Brain microvascular endothelial cell (primary cell): Measurements from ENCODE around the gene NENF.

Source experiments
- DNase-seq: peaks from one replicate; pipeline ENCODE4 v3.0.0-alpha.2; 2020
- H3K27ac ChIP-seq: fragments of 250-450 bp; sonication (Bioruptor Pico); 2 replicates; pipeline ENCODE4 v1.5.1; 2020; ENCODE audit warnings: mild to moderate bottlenecking, moderate library complexity
- H3K27me3 ChIP-seq: fragments of 250-450 bp; sonication (Bioruptor Pico); replicated peaks from 2 replicates; pipeline ENCODE4 v1.5.1; 2020; ENCODE audit warnings: mild to moderate bottlenecking
- H3K36me3 ChIP-seq: fragments of 250-450 bp; sonication (Bioruptor Pico); replicated peaks from 2 replicates; pipeline ENCODE4 v1.5.1; 2020; ENCODE audit warnings: mild to moderate bottlenecking
- H3K4me3 ChIP-seq: 2 replicates; pipeline ENCODE4 v1.5.1; 2011; ENCODE audit warnings: low read depth, mild to moderate bottlenecking, control low read depth, low read length, moderate library complexity
- CTCF ChIP-seq: IDR thresholded peaks from 2 replicates; pipeline ENCODE4 v1.5.1; 2011; ENCODE audit warnings: low read depth, mild to moderate bottlenecking, moderate library complexity, low read length, control low read depth, inconsistent platforms; ENCODE audit errors: missing control alignments
- in situ Hi-C: cut with HindIII; loops from 2 replicates; pipeline ENCODE4 v1.10.0; 2017; ENCODE audit warnings: low sequenced_read_pairs, low pct_ligation_motif_present

The NENF gene

GRCh38 chr1:212452323-212453155 lies 19.8 kb downstream of the NENF start:
- Histone ChIP-seq H3K4me3 (no peak overlapping the region), H3K27ac (no peak overlapping the region), H3K27me3 (no peaks in the 10 kb centered on the region), H3K36me3 (no peaks in the 10 kb centered on the region)
- peak; percentile 82 for DNase-seq
- TF ChIP-seq CTCF: no peak
- in situ Hi-C loops: no loop called here

GRCh38 chr1:212453156-212453857 lies 20.6 kb downstream of the NENF start:
- no peak for DNase-seq
- TF ChIP-seq CTCF: no peak

GRCh38 chr1:212454741-212455140 lies 22.0 kb downstream of the NENF start:
- no peak overlapping the region for H3K27ac ChIP-seq
- H3K36me3 ChIP-seq: no peaks in the 10 kb centered on the region
- in situ Hi-C loops: no loop called here
- no peak for TF ChIP-seq CTCF
- no peak overlapping the region for H3K4me3 ChIP-seq
- no peaks in the 10 kb centered on the region for H3K27me3 ChIP-seq
- DNase-seq: no peak

More at GRCh38 chr1:212453156-212453857, 20.6 kb downstream of the NENF start:
- no peak overlapping the region for H3K27ac ChIP-seq
- H3K4me3 ChIP-seq: no peak overlapping the region
- in situ Hi-C loops: no loop called here
- H3K36me3 ChIP-seq: no peaks in the 10 kb centered on the region
- no peaks in the 10 kb centered on the region for H3K27me3 ChIP-seq

GRCh38 chr1:212455401-212455800 lies 22.7 kb downstream of the NENF start:
- no peaks in the 10 kb centered on the region for H3K36me3 ChIP-seq
- in situ Hi-C loops: no loop called here
- H3K27me3 ChIP-seq: no peaks in the 10 kb centered on the region
- DNase-seq: no peak
- no peak overlapping the region for H3K4me3 ChIP-seq
- H3K27ac ChIP-seq: no peak overlapping the region
- no peak for TF ChIP-seq CTCF

- H3K36me3 ChIP-seq: no peaks in the 10 kb centered on the region
- H3K4me3 ChIP-seq: no peak overlapping the region
- peak; percentile 86 for DNase-seq
- no peak overlapping the region for H3K27ac ChIP-seq
- H3K27me3 ChIP-seq: no peaks in the 10 kb centered on the region
- TF ChIP-seq CTCF: peak; percentile 96
- in situ Hi-C loops: no loop called here
Observed at GRCh38 chr1:212455803-212456528, 23.2 kb downstream of the NENF start.
